HEK293T (cell line): ENCODE data around the gene ECT2L.

ENCODE experiments used
- ARNT ChIP-seq: fragments of 450-650 bp; IDR thresholded peaks from 2 replicates; pipeline ENCODE4 v1.6.1; 2017; ENCODE audit warnings: mild to moderate bottlenecking
- BHLHE40 ChIP-seq: fragments of 450-650 bp; IDR thresholded peaks from 2 replicates; pipeline ENCODE4 v1.6.1; 2016; ENCODE audit warnings: mild to moderate bottlenecking, moderate library complexity, borderline replicate concordance
- CTBP1 ChIP-seq: fragments of 450-650 bp; IDR thresholded peaks from 2 replicates; pipeline ENCODE4 v1.6.1; 2016; ENCODE audit warnings: borderline replicate concordance
- FOXK2 ChIP-seq: fragments of 450-650 bp; IDR thresholded peaks from 2 replicates; pipeline ENCODE4 v1.6.1; 2016; ENCODE audit warnings: mild to moderate bottlenecking
- FOXM1 ChIP-seq: fragments of 450-650 bp; IDR thresholded peaks from 2 replicates; pipeline ENCODE4 v1.6.1; 2017; ENCODE audit warnings: mild to moderate bottlenecking, borderline replicate concordance
- L3MBTL2 ChIP-seq: fragments of 450-650 bp; conservative IDR thresholded peaks from 2 replicates; pipeline ENCODE4 v1.6.1; 2016; ENCODE audit warnings: mild to moderate bottlenecking
- LEF1 ChIP-seq: fragments of 450-650 bp; IDR thresholded peaks from 2 replicates; pipeline ENCODE4 v1.6.1; 2017; ENCODE audit warnings: mild to moderate bottlenecking, borderline replicate concordance
- NFRKB ChIP-seq: fragments of 450-650 bp; IDR thresholded peaks from 2 replicates; pipeline ENCODE4 v1.6.1; 2016; ENCODE audit warnings: mild to moderate bottlenecking, moderate library complexity
- SUZ12 ChIP-seq: fragments of 450-650 bp; IDR thresholded peaks from 2 replicates; pipeline ENCODE4 v1.6.1; 2016; ENCODE audit warnings: mild to moderate bottlenecking
- ZNF384 ChIP-seq: fragments of 450-650 bp; IDR thresholded peaks from 2 replicates; pipeline ENCODE4 v1.6.1; 2016

GRCh38 chr6:138773177-138774091, 22.5 kb upstream of the ECT2L start, which contains the start of gene CCDC28A:
- TF ChIP-seq CTBP1 = no peak
- no peak for TF ChIP-seq ARNT
- TF ChIP-seq BHLHE40 = no peak
- TF ChIP-seq FOXK2 = peak; percentile 89
- peak; percentile 49; the same call in 1 of the 2 replicates for TF ChIP-seq NFRKB
- TF ChIP-seq L3MBTL2 = peak; percentile 95
- no peak for TF ChIP-seq LEF1
- TF ChIP-seq FOXM1 = no peak
- no peak for TF ChIP-seq ZNF384
- TF ChIP-seq SUZ12 = no peak
